Caki2 (cell line): ENCODE results near the gene RASAL2. TPM values are rescaled to one million over a fixed set of nuclear protein-coding genes. Genes with fewer than 3 reads are reported as not detected.
A peak's percentile ranks its signal among the peaks of the same experiment; 100 is the strongest.

Source experiments
- DNase-seq: peaks from one replicate; pipeline ENCODE4 v3.0.0-alpha.2; 2015; ENCODE audit warnings: low read depth
- in situ Hi-C: cut with HindIII; loops from 2 replicates; pipeline ENCODE4 v1.10.0; 2016; ENCODE audit warnings: low sequenced_read_pairs, low pct_unique_long_range_greater_than_20kb, mixed read lengths
- total RNA-seq: library from RNA; depleted of rRNA; stranded (reverse); fragments of >200 nt; shearing (Covaris generic); gene quantifications from 2 replicates; pipeline ENCODE4 v1.2.3, GENCODE V29; 2014; ENCODE audit warnings: low replicate concordance; rRNA removed

The RASAL2 gene
- total RNA-seq, 1 experiment from 2014 or later, result 7.4 TPM

- in situ Hi-C loops, result no loop called here
- DNase-seq, result no peak
These were observed 425.0 kb downstream of the RASAL2 start for GRCh38 chr1:178518894-178519293.

GRCh38 chr1:178520803-178521202 lies 426.9 kb downstream of the RASAL2 start:
- no peak for DNase-seq
- in situ Hi-C loops, result no loop called here

DNA sequence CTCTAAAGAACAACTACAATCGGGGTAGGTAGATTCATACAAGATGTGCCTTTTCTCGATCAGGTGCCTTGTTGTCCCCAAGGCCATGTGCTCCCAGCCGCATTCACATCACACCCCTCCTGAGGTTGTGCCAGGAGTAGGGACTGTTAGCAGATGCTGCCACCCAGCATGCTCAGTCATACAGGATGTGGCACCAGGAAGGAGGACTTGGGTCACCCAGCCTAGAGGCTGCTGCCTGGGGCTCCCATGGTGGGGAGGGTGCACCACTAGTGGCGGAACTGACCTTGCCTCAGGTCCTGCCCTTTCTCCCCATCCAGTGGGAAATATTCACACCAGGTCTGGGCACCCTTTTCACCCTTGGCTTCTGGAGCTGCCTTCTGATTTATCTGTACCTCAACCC lies 427.3 kb downstream of the RASAL2 start:
- DNase-seq, result no peak
- in situ Hi-C loops, result no loop called here

DNA sequence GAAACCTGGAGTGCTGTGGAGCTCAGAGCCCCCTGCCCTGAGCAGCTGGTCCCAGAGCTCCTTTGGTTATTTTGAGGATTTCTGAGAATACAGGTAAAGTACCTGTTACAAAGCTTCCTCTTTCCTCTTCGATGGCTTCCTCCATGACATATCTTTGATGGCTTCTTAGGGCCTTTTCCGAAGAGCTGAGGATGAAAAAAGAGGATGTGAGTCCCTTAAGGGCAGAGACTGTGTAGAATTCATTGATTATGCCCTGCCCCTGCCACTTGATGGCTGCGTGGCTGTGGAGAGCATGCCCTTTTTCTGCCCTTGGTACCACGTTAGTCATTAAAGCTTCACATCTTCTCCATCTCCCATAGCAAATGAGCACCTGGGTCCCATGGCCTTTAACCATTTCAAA lies 433.2 kb downstream of the RASAL2 start:
- DNase-seq, result no peak
- in situ Hi-C loops, result loop anchor here (25.0 kb wide), 1 partner anchor 485 kb away; no protein-coding TSS in a partner anchor

DNA sequence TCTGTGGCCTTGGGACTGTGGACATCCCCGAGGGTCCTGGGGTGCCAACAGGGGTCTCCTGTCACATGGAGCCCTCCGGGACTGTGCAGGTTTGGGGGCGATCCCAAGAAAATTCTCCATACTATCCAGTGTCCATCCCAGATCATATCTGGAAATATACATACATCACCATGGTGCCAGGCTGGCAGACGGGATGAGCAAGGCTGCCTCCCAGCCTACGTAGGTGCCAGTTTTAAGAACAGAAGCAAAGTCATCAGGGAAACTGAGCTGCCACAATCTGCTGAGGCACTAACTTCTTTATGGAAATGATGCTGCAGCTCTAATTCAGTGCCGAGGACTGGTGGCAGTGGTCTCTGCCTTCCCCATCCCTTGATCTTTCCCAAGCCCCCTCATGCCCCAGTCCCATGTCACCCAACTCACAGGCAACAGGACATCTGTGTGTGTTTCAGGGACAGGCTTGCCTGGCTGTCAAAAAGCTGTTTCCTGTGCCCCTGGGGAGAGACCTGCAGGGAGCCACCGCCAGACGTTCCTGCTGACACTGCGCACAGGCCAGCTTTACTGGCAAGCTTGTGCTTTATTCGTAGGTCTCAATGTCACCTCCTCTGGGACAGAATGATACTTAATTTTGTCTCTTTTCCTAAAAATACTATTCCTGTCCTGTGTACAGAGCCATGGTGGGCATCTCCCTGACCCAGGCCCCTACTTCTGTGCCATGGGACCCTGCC lies 434.5 kb downstream of the RASAL2 start:
- in situ Hi-C loops, result loop anchor here (25.0 kb wide), 1 partner anchor 484 kb away; no protein-coding TSS in a partner anchor
- DNase-seq, result no peak

GRCh38 chr1:178528953-178529335 lies 435.0 kb downstream of the RASAL2 start:
- in situ Hi-C loops, result loop anchor here (25.0 kb wide), 1 partner anchor 483 kb away; no protein-coding TSS in a partner anchor

DNA sequence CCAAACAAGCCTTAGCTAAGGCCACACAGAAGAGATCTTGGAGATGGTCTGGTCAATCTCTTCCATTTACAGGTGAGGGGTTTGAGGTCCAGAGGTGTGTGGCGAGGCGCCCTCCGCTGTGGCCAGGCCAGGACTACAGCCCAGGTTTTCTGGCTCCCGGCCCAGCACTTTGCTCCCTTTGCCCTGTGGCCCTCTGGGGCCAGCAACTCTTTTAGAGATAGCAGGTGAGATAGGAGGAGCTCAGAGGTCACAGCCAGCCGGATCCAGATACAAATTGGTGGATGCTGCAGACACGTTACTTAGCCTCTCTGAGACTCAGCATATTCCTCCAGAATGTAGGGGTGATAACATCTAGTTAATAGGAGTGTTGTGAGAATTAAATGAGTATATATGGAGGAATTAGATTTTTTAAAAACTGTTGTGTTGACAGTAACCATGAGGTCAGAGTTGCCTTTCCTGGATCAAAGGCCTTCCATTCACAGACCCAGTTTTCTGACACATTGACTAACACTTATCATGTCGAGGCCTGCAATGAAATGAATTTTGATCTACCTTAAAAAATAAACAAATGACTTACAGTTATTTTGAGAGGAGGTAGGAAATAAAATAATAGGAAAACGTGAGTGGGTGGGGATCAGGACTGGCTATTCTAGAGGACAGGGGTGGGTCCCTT lies 435.6 kb downstream of the RASAL2 start:
- in situ Hi-C loops, result loop anchor here (25.0 kb wide), 1 partner anchor 483 kb away; no protein-coding TSS in a partner anchor
- no peak for DNase-seq

More at GRCh38 chr1:178528953-178529335, 435.0 kb downstream of the RASAL2 start:
- no peak for DNase-seq

DNA sequence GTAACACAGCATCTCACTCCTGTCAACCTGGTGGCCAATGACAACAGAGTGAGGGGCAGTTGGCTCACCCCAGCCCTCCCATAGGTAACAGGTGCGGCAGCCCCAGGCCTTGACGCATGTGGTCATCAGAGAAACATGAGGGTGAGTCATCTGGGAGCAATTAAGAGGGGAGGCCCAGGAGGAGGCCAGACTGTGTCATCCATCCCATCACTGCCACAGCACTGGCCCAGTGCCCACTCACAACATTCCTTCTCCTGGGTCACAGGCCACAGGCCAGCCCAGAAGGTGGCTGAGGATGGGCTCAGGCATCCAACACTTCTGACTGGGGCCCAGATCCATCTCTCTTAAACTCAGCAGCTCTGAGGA lies 436.1 kb downstream of the RASAL2 start:
- in situ Hi-C loops, result loop anchor here (25.0 kb wide), 1 partner anchor 482 kb away; no protein-coding TSS in a partner anchor

GRCh38 chr1:178530502-178530901 lies 436.6 kb downstream of the RASAL2 start:
- DNase-seq, result no peak
- in situ Hi-C loops, result loop anchor here (25.0 kb wide), 1 partner anchor 482 kb away; no protein-coding TSS in a partner anchor

More for the DNA sequence above, 436.1 kb downstream of the RASAL2 start:
- DNase-seq, result peak; percentile 89

GRCh38 chr1:178531887-178532286 lies 438.0 kb downstream of the RASAL2 start:
- no peak for DNase-seq
- in situ Hi-C loops, result loop anchor here (25.0 kb wide), 1 partner anchor 480 kb away; no protein-coding TSS in a partner anchor

GRCh38 chr1:178532392-178532791 lies 438.5 kb downstream of the RASAL2 start:
- DNase-seq, result peak; percentile 67
- in situ Hi-C loops, result loop anchor here (25.0 kb wide), 1 partner anchor 480 kb away; no protein-coding TSS in a partner anchor

DNA sequence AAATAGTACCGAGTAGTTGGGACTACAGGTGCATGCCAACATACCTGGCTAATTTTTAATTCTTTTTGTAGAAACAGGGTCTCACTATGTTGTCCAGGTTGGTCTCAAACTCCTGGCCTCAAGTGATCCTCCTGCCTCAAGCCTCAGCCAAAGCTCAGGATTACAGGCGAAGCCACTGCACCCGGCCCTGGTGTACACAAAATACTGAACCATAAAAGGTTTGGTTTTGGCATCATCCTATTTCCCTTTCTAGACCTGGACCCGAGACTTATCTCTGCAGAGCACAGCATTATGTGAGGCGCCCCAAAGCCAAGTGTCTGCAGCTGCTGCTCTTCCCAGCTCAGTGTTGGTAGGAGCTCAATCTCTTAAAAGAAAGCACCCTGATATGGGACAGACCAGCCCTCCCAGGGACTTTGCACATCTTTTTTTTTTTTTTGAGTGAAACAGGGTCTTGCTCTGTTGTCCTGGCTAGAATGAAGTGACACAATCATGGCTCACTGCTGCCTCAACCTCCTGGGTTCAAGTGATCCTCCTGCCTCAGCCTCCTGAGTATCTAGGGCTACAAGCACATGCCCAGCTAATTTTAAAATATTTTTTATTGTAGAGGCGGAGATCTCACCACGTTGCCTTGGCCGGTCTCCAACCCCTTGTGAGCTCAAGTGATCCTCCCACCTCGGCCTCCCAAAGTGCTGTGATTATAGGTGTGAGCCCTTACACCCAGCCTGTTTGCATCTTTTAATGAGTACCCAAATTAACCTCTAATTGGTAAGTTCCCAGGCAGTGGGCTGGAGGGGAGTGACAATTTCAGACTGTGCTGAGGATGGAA lies 439.4 kb downstream of the RASAL2 start:
- no peak for DNase-seq
- in situ Hi-C loops, result loop anchor here (25.0 kb wide), 1 partner anchor 479 kb away; no protein-coding TSS in a partner anchor

Other genes with a start within 250 kb of the RASAL2 start
- 4.2 and 25.5 TPM in 2 replicates for gene SEC16B, start 124.0 kb upstream of the RASAL2 start, total RNA-seq